CD14-positive monocyte (primary cell): ENCODE results near the gene MFGE8. TPM values are rescaled to one million over a fixed set of nuclear protein-coding genes. Genes with fewer than 3 reads are reported as not detected.

Experiments used
- DNase-seq, 3 donors: peaks; one replicate each; pipeline ENCODE4 v3.0.0-alpha.2; 2011 to 2022
- H2AFZ ChIP-seq: 2 replicates; pipeline ENCODE4 v1.6.0; 2012; ENCODE audit warnings: mild to moderate bottlenecking, low read depth, low read length, inconsistent platforms; ENCODE audit not compliant: insufficient read depth, poor library complexity, severe bottlenecking
- H3K27ac ChIP-seq, 2 donors: 1 replicate in 1 of 2; 2 replicates in 1 of 2; pipeline ENCODE4 v1.5.1; 2012 to 2013; ENCODE audit warnings: low read length in 2 of 2, control low read depth in 1 of 2, inconsistent platforms in 1 of 2, low read depth in 1 of 2, mild to moderate bottlenecking in 1 of 2
- H3K27me3 ChIP-seq, 2 donors: one replicate each; pipeline versions ENCODE4 v1.6.0 to v1.6.1; 2011 to 2013; ENCODE audit warnings: low read length in 2 of 2; ENCODE audit not compliant: control insufficient read depth in 2 of 2, insufficient read depth in 2 of 2
- H3K36me3 ChIP-seq, 2 donors: replicated peaks in 1 of 2; 1 replicate in 1 of 2; 2 replicates in 1 of 2; pipeline versions ENCODE4 v1.5.1 to v1.6.1; 2012 to 2013; ENCODE audit warnings: low read length in 2 of 2, control low read depth in 1 of 2, inconsistent platforms in 1 of 2, mild to moderate bottlenecking in 1 of 2; ENCODE audit not compliant: insufficient read depth in 2 of 2, control insufficient read depth in 1 of 2
- H3K4me1 ChIP-seq, 2 donors: 1 replicate in 1 of 2; 2 replicates in 1 of 2; pipeline versions ENCODE4 v1.5.1 to v1.6.1; 2012 to 2013; ENCODE audit warnings: low read length in 2 of 2, control low read depth in 1 of 2, inconsistent platforms in 1 of 2, mild to moderate bottlenecking in 1 of 2, moderate library complexity in 1 of 2; ENCODE audit not compliant: insufficient read depth in 2 of 2, control insufficient read depth in 1 of 2
- H3K4me2 ChIP-seq: replicated peaks from 2 replicates; pipeline ENCODE3; 2012; ENCODE audit warnings: low read length, moderate library complexity, mild to moderate bottlenecking; ENCODE audit not compliant: poor library complexity, severe bottlenecking; ENCODE audit errors: extremely low read depth
- H3K4me3 ChIP-seq, 3 experiments: fragments of 200-600 bp in 1 of 3; sonication (generic) in 1 of 3; replicated peaks in 1 of 3; 1 replicate in 2 of 3; 2 replicates in 1 of 3; pipeline ENCODE4 v1.5.1; 2011 to 2013; ENCODE audit warnings: low read length in 3 of 3, mild to moderate bottlenecking in 3 of 3, control low read depth in 2 of 3, low read depth in 2 of 3, inconsistent platforms in 1 of 3, moderate library complexity in 1 of 3
- H3K79me2 ChIP-seq: 2 replicates; pipeline ENCODE4 v1.6.0; 2012; ENCODE audit warnings: mild to moderate bottlenecking, control low read depth, inconsistent platforms, low read length, moderate library complexity; ENCODE audit not compliant: insufficient read depth
- H3K9ac ChIP-seq: 2 replicates; pipeline ENCODE4 v1.6.0; 2017; ENCODE audit warnings: low read length, mild to moderate bottlenecking; ENCODE audit not compliant: insufficient read depth, poor library complexity, severe bottlenecking
- H3K9me3 ChIP-seq, 2 donors: replicated peaks in 1 of 2; 1 replicate in 1 of 2; 2 replicates in 1 of 2; pipeline versions ENCODE4 v1.5.1 to v1.6.1; 2012 to 2013; ENCODE audit warnings: low read length in 2 of 2, control low read depth in 1 of 2; ENCODE audit not compliant: control insufficient read depth in 1 of 2, insufficient read depth in 1 of 2
- H4K20me1 ChIP-seq: 2 replicates; pipeline ENCODE4 v1.6.0; 2012; ENCODE audit warnings: mild to moderate bottlenecking, low read length, control low read depth, moderate library complexity; ENCODE audit not compliant: insufficient read depth
- H3K27ac Mint-ChIP-seq, 7 donors: one replicate each; pipeline ENCODE4 v1.8.0; 2020; ENCODE audit warnings: mild to moderate bottlenecking in 7 of 7, mixed read lengths in 7 of 7, moderate library complexity in 6 of 7, inconsistent platforms in 2 of 7
- H3K27me3 Mint-ChIP-seq, 3 donors: one replicate each; pipeline ENCODE4 v1.8.0; 2021 to 2022; ENCODE audit warnings: low read depth in 3 of 3, mild to moderate bottlenecking in 3 of 3, mixed read lengths in 3 of 3, moderate library complexity in 3 of 3, inconsistent platforms in 1 of 3
- H3K36me3 Mint-ChIP-seq, 2 donors: one replicate each; pipeline ENCODE4 v1.8.0; 2020; ENCODE audit warnings: mixed read lengths in 2 of 2, inconsistent platforms in 1 of 2, mild to moderate bottlenecking in 1 of 2
- H3K4me1 Mint-ChIP-seq: one replicate; pipeline ENCODE4 v1.8.0; 2020; ENCODE audit warnings: mild to moderate bottlenecking, mixed read lengths
- H3K4me3 Mint-ChIP-seq, 2 donors: one replicate each; pipeline ENCODE4 v1.8.0; 2020; ENCODE audit warnings: mild to moderate bottlenecking in 2 of 2, mixed read lengths in 2 of 2, moderate library complexity in 1 of 2
- H3K9me3 Mint-ChIP-seq, 7 donors: one replicate each; pipeline ENCODE4 v1.8.0; 2020 to 2022; ENCODE audit warnings: mixed read lengths in 7 of 7, mild to moderate bottlenecking in 6 of 7, moderate library complexity in 6 of 7, inconsistent platforms in 2 of 7
- WGBS: methylation state at CpG from one replicate; pipeline ENCODE4 v1.1.5; 2013; ENCODE audit warnings: missing lambda C conversion rate; ENCODE audit not compliant: insufficient coverage; 5-methylcytosine and 5-hydroxymethylcytosine counted together
- intact Hi-C, 2 donors: fragments of 100-400 bp; cut with micrococcal nuclease; formaldehyde crosslinking; loops; one replicate each; pipeline versions ENCODE4 v1.15.0 to v1.15.1; 2023
- polyA plus RNA-seq, 3 donors: library from polyadenylated mRNA; depleted of rRNA in 1 of 3; unstranded in 2 of 3; stranded (reverse) in 1 of 3; fragments of 300-500 nt in 2 of 3; fragments of >200 nt in 1 of 3; fragmentation: Illumina TruSeq in 2 of 3; gene quantifications; 1 replicate in 2 of 3; 2 replicates in 1 of 3; pipeline ENCODE4 v1.2.3, GENCODE V29; 2012 to 2021
- TF ChIP-seq, protein P1 (sequence below): fragments of 200-600 bp; IDR thresholded peaks from one replicate; pipeline ENCODE4 v1.8.0; 2022; ENCODE audit warnings: antibody characterized with exemption, mild to moderate bottlenecking

Gene MFGE8
- polyA plus RNA-seq, 3 donors: 2.7 TPM; not detected in 2

DNA sequence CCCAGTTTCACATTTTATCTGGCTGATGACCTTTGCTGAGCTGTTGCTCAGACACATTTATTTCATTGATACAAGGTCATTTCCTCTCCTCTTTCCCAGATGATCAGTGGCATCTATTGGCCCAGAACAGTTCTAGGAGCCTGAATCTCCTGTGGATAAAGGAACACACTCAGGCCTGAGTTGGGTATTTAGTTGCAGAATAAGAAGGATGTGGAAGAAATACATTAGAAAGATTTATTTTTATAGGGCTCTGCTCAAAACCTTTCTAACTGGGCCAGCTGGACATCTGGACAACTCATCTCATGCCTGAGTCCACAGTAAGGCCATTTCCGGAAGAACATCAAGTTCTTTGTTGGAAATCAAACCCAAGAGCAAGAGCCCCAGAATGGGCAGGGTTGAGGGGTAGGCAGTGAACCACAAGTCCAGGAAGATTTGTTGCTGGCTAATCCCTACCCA lies 19.7 kb upstream of the MFGE8 start:
- Histone ChIP-seq H3K9me3 (peaks cover 7 to 11% of the 10 kb centered on the region in 2 donors), H3K27ac (no peak overlapping the region), H3K4me1 (no peaks in the 10 kb centered on the region), H3K9ac (no peak overlapping the region), H3K79me2 (no peaks in the 10 kb centered on the region), H3K27me3 (no peaks in the 10 kb centered on the region), H4K20me1 (no peaks in the 10 kb centered on the region), H3K4me2 (no peak overlapping the region), H2AFZ (no peak overlapping the region), H3K4me3 (no peak overlapping the region), H3K36me3 (no peaks in the 10 kb centered on the region)
- H3K4me1 Mint-ChIP-seq: no peaks in the 10 kb centered on the region
- no peak for DNase-seq
- H3K36me3 Mint-ChIP-seq: no peaks in the 10 kb centered on the region
- TF ChIP-seq, protein P1, sequence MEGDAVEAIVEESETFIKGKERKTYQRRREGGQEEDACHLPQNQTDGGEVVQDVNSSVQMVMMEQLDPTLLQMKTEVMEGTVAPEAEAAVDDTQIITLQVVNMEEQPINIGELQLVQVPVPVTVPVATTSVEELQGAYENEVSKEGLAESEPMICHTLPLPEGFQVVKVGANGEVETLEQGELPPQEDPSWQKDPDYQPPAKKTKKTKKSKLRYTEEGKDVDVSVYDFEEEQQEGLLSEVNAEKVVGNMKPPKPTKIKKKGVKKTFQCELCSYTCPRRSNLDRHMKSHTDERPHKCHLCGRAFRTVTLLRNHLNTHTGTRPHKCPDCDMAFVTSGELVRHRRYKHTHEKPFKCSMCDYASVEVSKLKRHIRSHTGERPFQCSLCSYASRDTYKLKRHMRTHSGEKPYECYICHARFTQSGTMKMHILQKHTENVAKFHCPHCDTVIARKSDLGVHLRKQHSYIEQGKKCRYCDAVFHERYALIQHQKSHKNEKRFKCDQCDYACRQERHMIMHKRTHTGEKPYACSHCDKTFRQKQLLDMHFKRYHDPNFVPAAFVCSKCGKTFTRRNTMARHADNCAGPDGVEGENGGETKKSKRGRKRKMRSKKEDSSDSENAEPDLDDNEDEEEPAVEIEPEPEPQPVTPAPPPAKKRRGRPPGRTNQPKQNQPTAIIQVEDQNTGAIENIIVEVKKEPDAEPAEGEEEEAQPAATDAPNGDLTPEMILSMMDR: no peak
- H3K4me3 Mint-ChIP-seq: no peak overlapping the region
- H3K9me3 Mint-ChIP-seq: peaks cover 2 to 23% (median 14%) of the 10 kb centered on the region in 7 donors
- H3K27ac Mint-ChIP-seq: no peak overlapping the region
- no CpG with 5 or more reads among the region's 1 CpG for WGBS
- intact Hi-C loops: no loop called here
- H3K27me3 Mint-ChIP-seq: peaks cover 5 to 8% (median 8%) of the 10 kb centered on the region in 3 donors

DNA sequence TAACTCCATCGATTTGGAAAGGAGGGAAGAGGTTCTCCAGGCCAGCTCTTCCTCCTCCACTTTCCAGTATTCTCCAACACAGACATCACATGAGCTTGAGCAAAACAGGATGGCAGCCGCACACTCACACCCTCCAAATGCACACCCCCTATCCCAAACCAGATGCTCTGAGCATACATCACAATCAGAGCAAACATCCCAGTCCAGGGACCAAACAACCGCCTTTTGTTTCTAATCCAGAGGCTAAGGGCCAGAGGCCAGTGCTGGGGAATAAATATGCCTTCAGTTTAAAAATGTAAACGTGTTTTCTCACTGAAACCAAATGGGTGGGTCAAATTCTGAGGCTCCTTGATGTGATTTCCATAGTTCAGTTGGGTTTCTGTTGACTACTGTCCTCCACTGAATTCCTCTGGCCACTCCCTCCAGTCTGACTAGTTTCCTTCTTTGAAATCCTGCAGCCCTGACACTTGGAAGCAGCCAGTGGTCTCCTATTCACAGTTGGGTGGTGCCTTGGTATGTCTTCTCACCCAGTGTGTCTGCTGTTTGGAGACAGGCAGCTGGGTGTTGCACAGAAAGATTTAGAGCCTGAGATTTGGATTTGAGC lies 19.2 kb upstream of the MFGE8 start:
- Mint-ChIP-seq H3K36me3 (no peaks in the 10 kb centered on the region), H3K27me3 (peaks cover 4 to 8% (median 5%) of the 10 kb centered on the region in 3 donors), H3K4me3 (no peak overlapping the region), H3K9me3 (peaks cover 2 to 26% (median 16%) of the 10 kb centered on the region in 7 donors), H3K4me1 (no peaks in the 10 kb centered on the region), H3K27ac (no peak overlapping the region)
- no peak overlapping the region for H2AFZ ChIP-seq
- H3K36me3 ChIP-seq: no peaks in the 10 kb centered on the region
- TF ChIP-seq, protein P1: no peak
- no peak overlapping the region for H3K9ac ChIP-seq
- no peak overlapping the region for H3K27ac ChIP-seq
- no peak overlapping the region for H3K4me3 ChIP-seq
- intact Hi-C loops: no loop called here
- H3K79me2 ChIP-seq: no peaks in the 10 kb centered on the region
- peaks cover 7 to 11% of the 10 kb centered on the region in 2 donors for H3K9me3 ChIP-seq
- H3K4me2 ChIP-seq: no peak overlapping the region
- H3K4me1 ChIP-seq: no peaks in the 10 kb centered on the region
- WGBS: 40% methylated on average over 1 of the region's 4 CpGs
- no peaks in the 10 kb centered on the region for H4K20me1 ChIP-seq
- DNase-seq: no peak
- H3K27me3 ChIP-seq: no peaks in the 10 kb centered on the region
